Measurements from ENCODE around the gene PPIC.
A peak's percentile ranks its signal among the peaks of the same experiment; 100 is the strongest.
"Not testable (repeated sequence)": the region's sequence is repeated elsewhere in the genome, so short reads cannot be mapped to it uniquely, and the experiment has no call there.

PPIC gene

GRCh38 chr5:123007754-123008153, 28.8 kb downstream of the PPIC start:
- no peak for DNase-seq (ENCODE audit: low read depth, low spot score)

- no peak for DNase-seq (ENCODE audit: low read depth, low spot score)
These were observed 29.3 kb downstream of the PPIC start for GRCh38 chr5:123007182-123007581.

GRCh38 chr5:123001808-123002207, 34.7 kb downstream of the PPIC start:
- no peak for DNase-seq (ENCODE audit: low read depth, low spot score)

GRCh38 chr5:123000731-123001130, 35.8 kb downstream of the PPIC start:
- no peak for DNase-seq (ENCODE audit: low read depth, low spot score)

GRCh38 chr5:122999947-123000563, 36.5 kb downstream of the PPIC start:
- DNase-seq (ENCODE audit: low read depth, low spot score), result peak; percentile 25

GRCh38 chr5:122997294-122997693, 39.2 kb downstream of the PPIC start:
- no peak for DNase-seq (ENCODE audit: low read depth, low spot score)

- DNase-seq (ENCODE audit: low read depth, low spot score), result no peak
These were observed 40.4 kb downstream of the PPIC start for GRCh38 chr5:122996091-122996490.

GRCh38 chr5:122985954-122986721, 50.4 kb downstream of the PPIC start:
- no peak for DNase-seq (ENCODE audit: low read depth, low spot score)

GRCh38 chr5:122985006-122985700, 51.4 kb downstream of the PPIC start:
- DNase-seq (ENCODE audit: low read depth, low spot score), result no peak

- no peak for DNase-seq (ENCODE audit: low read depth, low spot score)
These were observed 52.1 kb downstream of the PPIC start for GRCh38 chr5:122984425-122984824.

- no peak for DNase-seq (ENCODE audit: low read depth, low spot score)
These were observed 54.1 kb downstream of the PPIC start for GRCh38 chr5:122982376-122982775.

- no peak for DNase-seq (ENCODE audit: low read depth, low spot score)
These were observed 54.7 kb downstream of the PPIC start for GRCh38 chr5:122981846-122982245.

- DNase-seq (ENCODE audit: low read depth, low spot score), result no peak
These were observed 57.8 kb downstream of the PPIC start for GRCh38 chr5:122978644-122979297.

- no peak for DNase-seq (ENCODE audit: low read depth, low spot score)
These were observed 58.5 kb downstream of the PPIC start for GRCh38 chr5:122978068-122978467.

GRCh38 chr5:122977319-122977718, 59.2 kb downstream of the PPIC start:
- no peak for DNase-seq (ENCODE audit: low read depth, low spot score)

GRCh38 chr5:122974251-122974650, 62.3 kb downstream of the PPIC start:
- DNase-seq (ENCODE audit: low read depth, low spot score), result not testable (repeated sequence)

- not testable (repeated sequence) for DNase-seq (ENCODE audit: low read depth, low spot score)
These were observed 62.8 kb downstream of the PPIC start for GRCh38 chr5:122973759-122974158.
